GM13976 (cell line): ENCODE data around the gene CPPED1.

Experiments
- DNase-seq: peaks from one replicate; pipeline ENCODE4 v3.0.0; 2012; ENCODE audit warnings: low spot score
- CTCF ChIP-seq: IDR thresholded peaks from 2 replicates; pipeline ENCODE4 v1.5.1; 2012; ENCODE audit warnings: borderline replicate concordance, mild to moderate bottlenecking; ENCODE audit not compliant: insufficient read depth; ENCODE audit errors: extremely low read depth, missing control alignments, control extremely low read depth
- in situ Hi-C: fragments of 300-500 bp; cut with MboI; formaldehyde crosslinking; loops from one replicate; pipeline ENCODE4 v1.12.0; 2022; ENCODE audit warnings: low sequenced_read_pairs, mixed read lengths, inconsistent platforms; ENCODE audit not compliant: unreplicated experiment

The CPPED1 gene

GRCh38 chr16:12700161-12700560 is 103.5 kb downstream of the CPPED1 start:
- DNase-seq: no peak
- in situ Hi-C loops: no loop called here
- no peak for TF ChIP-seq CTCF

GRCh38 chr16:12699161-12699560 is 104.5 kb downstream of the CPPED1 start:
- no peak for DNase-seq
- TF ChIP-seq CTCF: no peak
- in situ Hi-C loops: no loop called here

GRCh38 chr16:12697437-12697836 is 106.2 kb downstream of the CPPED1 start:
- TF ChIP-seq CTCF: no peak
- no peak for DNase-seq
- in situ Hi-C loops: no loop called here

- no peak for DNase-seq
- no peak for TF ChIP-seq CTCF
- in situ Hi-C loops: no loop called here
Observed at GRCh38 chr16:12695454-12695853, 108.2 kb downstream of the CPPED1 start.

- in situ Hi-C loops: no loop called here
- no peak for DNase-seq
- TF ChIP-seq CTCF: no peak
Observed at GRCh38 chr16:12690024-12690423, 113.7 kb downstream of the CPPED1 start.

GRCh38 chr16:12688951-12689850 is 114.5 kb downstream of the CPPED1 start:
- TF ChIP-seq CTCF: no peak
- in situ Hi-C loops: no loop called here
- no peak for DNase-seq
